ENCODE data around the gene SNRK. TPM values are rescaled to one million over a fixed set of nuclear protein-coding genes. Genes with fewer than 3 reads are reported as not detected.

Gene SNRK
- total and polyA plus RNA-seq, 9 of the 15 experiments (the other 6 are each of a cell fraction or from before 2014, with no cell fraction given) = 1.7 to 12.3 (median 7.3) TPM

- TF ChIP-seq, protein P1, sequence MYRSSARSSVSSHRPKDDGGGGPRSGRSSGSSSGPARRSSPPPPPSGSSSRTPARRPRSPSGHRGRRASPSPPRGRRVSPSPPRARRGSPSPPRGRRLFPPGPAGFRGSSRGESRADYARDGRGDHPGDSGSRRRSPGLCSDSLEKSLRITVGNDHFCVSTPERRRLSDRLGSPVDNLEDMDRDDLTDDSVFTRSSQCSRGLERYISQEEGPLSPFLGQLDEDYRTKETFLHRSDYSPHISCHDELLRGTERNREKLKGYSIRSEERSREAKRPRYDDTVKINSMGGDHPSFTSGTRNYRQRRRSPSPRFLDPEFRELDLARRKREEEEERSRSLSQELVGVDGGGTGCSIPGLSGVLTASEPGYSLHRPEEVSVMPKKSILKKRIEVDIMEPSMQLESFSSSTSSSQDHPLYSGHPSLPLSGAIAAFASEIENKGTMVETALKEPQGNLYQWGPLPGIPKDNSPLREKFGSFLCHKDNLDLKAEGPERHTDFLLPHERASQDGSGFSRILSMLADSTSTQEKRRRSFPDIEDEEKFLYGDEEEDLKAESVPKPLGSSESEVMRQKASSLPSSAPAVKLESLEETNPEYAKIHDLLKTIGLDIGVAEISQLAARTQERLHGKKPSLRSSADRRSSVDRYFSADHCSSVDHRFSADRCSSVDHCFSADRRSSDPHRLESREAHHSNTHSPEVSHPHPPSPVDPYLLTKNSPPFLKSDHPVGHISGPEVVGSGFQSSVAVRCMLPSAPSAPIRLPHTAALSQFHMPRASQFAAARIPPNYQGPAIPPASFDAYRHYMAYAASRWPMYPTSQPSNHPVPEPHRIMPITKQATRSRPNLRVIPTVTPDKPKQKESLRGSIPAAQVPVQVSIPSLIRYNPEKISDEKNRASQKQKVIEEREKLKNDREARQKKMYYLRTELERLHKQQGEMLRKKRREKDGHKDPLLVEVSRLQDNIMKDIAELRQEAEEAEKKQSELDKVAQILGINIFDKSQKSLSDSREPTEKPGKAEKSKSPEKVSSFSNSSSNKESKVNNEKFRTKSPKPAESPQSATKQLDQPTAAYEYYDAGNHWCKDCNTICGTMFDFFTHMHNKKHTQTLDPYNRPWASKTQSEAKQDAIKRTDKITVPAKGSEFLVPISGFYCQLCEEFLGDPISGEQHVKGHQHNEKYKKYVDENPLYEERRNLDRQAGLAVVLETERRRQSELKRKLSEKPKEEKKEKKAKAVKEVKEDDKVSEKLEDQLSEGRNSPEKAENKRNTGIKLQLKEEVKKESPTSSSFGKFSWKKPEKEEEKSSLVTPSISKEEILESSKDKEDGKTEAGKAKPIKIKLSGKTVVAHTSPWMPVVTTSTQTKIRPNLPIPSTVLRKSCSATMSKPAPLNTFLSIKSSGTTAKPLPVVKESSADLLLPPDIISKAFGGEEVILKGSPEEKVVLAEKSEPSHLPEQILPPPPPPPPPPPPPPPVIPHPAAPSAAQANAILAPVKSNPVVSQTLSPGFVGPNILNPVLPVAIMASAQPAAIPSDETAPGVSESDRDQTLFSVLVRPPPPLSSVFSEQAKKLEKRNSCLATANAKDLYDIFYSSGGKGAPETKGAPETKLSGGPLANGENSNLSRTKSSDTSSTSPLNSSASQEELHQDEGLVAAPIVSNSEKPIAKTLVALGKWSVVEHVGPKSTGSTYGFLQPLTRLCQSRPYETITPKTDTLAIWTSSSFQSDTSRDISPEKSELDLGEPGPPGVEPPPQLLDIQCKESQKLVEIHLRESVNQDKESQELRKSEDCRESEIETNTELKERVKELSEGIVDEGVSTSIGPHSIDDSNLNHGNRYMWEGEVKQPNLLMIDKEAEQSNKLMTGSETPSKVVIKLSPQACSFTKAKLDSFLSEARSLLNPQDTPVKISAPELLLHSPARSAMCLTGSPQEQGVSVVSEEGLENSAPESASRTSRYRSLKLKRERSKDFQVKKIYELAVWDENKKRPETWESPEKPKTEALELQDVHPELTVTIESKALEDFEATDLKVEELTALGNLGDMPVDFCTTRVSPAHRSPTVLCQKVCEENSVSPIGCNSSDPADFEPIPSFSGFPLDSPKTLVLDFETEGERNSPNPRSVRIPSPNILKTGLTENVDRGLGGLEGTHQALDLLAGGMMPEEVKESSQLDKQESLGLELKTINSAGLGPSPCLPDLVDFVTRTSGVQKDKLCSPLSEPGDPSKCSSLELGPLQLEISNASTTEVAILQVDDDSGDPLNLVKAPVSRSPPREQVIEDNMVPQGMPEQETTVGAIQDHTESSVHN (IDR thresholded peaks at IDR 0.05; ENCODE audit: borderline replicate concordance in 1 of 2, low read depth in 1 of 2) = no peak
- TF ChIP-seq GABPB1 (CRISPR knock-in tag; IDR thresholded peaks at IDR 0.05) = 0 out of 2 replicates have a peak, but pooled peaks have one; percentile 28
- TF ChIP-seq, protein P2, sequence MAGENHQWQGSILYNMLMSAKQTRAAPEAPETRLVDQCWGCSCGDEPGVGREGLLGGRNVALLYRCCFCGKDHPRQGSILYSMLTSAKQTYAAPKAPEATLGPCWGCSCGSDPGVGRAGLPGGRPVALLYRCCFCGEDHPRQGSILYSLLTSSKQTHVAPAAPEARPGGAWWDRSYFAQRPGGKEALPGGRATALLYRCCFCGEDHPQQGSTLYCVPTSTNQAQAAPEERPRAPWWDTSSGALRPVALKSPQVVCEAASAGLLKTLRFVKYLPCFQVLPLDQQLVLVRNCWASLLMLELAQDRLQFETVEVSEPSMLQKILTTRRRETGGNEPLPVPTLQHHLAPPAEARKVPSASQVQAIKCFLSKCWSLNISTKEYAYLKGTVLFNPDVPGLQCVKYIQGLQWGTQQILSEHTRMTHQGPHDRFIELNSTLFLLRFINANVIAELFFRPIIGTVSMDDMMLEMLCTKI (IDR thresholded peaks at IDR 0.05; ENCODE audit: partially characterized antibody) = no peak
- TF ChIP-seq, protein P3, sequence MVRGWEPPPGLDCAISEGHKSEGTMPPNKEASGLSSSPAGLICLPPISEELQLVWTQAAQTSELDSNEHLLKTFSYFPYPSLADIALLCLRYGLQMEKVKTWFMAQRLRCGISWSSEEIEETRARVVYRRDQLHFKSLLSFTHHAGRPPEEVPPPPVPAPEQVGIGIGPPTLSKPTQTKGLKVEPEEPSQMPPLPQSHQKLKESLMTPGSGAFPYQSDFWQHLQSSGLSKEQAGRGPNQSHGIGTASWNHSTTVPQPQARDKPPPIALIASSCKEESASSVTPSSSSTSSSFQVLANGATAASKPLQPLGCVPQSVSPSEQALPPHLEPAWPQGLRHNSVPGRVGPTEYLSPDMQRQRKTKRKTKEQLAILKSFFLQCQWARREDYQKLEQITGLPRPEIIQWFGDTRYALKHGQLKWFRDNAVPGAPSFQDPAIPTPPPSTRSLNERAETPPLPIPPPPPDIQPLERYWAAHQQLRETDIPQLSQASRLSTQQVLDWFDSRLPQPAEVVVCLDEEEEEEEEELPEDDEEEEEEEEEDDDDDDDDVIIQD (CRISPR knock-in tag; IDR thresholded peaks at IDR 0.05) = no peak
- TF ChIP-seq SMAD3 (CRISPR knock-in tag; conservative IDR thresholded peaks at IDR 0.05) = 0 out of 2 replicates have a peak, but pooled peaks have one; percentile 18
- TF ChIP-seq MEIS2 (IDR thresholded peaks at IDR 0.05; ENCODE audit: partially characterized antibody) = peak; percentile 81
- no peak for TF ChIP-seq CBX2 (IDR thresholded peaks at IDR 0.05; ENCODE audit: insufficient read depth, low read length, poor library complexity, severe bottlenecking)
- no peak for TF ChIP-seq U2AF2 (optimal IDR thresholded peaks at IDR 0.05; ENCODE audit: low read depth, low read length)
- TF ChIP-seq SRSF9 (IDR thresholded peaks at IDR 0.05; ENCODE audit: borderline replicate concordance, low read depth, low read length) = no peak
- TF ChIP-seq, protein P4, sequence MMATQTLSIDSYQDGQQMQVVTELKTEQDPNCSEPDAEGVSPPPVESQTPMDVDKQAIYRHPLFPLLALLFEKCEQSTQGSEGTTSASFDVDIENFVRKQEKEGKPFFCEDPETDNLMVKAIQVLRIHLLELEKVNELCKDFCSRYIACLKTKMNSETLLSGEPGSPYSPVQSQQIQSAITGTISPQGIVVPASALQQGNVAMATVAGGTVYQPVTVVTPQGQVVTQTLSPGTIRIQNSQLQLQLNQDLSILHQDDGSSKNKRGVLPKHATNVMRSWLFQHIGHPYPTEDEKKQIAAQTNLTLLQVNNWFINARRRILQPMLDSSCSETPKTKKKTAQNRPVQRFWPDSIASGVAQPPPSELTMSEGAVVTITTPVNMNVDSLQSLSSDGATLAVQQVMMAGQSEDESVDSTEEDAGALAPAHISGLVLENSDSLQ (IDR thresholded peaks at IDR 0.05) = peak; percentile 59; the same call in 1 of the 2 replicates
- TF ChIP-seq LCOR (CRISPR knock-in tag; IDR thresholded peaks at IDR 0.05) = no peak
- 0 out of 2 replicates have a peak, but pooled peaks have one; percentile 54 for TF ChIP-seq KLF13 (tag; IDR thresholded peaks at IDR 0.05; ENCODE audit: borderline replicate concordance, low read depth)
- no peak for TF ChIP-seq ZNF717 (CRISPR knock-in tag; IDR thresholded peaks at IDR 0.05)
- TF ChIP-seq ZBTB7A (IDR thresholded peaks at IDR 0.05; ENCODE audit: borderline replicate concordance, control insufficient read depth, low read depth, low read length) = 0 out of 2 replicates have a peak, but pooled peaks have one; percentile 20
Measured at GRCh38 chr3:43286115-43286840, at the start of gene SNRK (continued).

All from K562 (cell line).